Stomach (tissue), 4 donors: ENCODE data around the gene TCF12.

Experiments
- EP300 ChIP-seq: sonication (generic); formaldehyde crosslinking; IDR thresholded peaks from one replicate; pipeline ENCODE4 v1.6.1; 2017; ENCODE audit warnings: antibody characterized with exemption
- POLR2AphosphoS5 ChIP-seq, 3 donors: sonication (generic); formaldehyde crosslinking; IDR thresholded peaks; one replicate each; pipeline ENCODE4 v1.6.1; 2016; ENCODE audit warnings: antibody characterized with exemption in 3 of 3
- TF ChIP-seq, protein P1 (sequence below), 7 experiments: fragments of 450-650 bp in 4 of 7; fragments of 200-600 bp in 3 of 7; sonication (generic) in 3 of 7; IDR thresholded peaks; one replicate each; pipeline ENCODE4 v1.5.1; 2016 to 2019; ENCODE audit warnings: antibody characterized with exemption in 7 of 7, control low read depth in 2 of 7, mild to moderate bottlenecking in 1 of 7

DNA sequence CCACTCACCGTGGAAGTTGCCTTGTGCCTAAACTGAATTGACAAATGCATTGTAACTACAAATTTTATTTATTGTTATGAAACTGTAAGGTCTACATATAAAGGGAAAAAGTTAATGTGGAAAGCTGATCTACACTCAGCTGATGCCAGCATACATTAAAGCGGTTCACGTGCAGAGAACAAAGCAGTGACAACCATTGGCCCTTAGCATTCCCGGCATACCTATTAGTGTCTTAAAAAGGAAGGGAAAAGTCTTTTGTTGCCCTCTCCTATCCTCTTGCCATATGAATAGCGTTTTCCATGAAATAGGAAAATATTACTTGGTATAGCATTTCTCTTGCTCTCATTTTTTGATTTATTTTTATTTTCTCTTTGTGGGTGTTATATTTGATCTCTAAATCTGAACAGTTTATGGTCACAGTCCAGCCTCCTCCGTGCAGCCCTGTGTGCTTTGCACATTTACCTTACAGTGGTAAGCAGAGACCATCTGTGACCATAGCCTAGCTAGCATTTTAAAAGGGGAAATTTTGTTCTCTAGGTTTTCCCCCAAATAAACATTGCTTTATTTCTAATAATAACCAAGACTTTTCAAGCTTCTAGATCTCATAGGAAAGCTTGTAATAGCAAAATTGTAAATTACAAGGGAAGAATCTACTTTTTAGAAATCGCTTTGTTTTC lies 368.1 kb downstream of the TCF12 start:
- TF ChIP-seq, protein P1, sequence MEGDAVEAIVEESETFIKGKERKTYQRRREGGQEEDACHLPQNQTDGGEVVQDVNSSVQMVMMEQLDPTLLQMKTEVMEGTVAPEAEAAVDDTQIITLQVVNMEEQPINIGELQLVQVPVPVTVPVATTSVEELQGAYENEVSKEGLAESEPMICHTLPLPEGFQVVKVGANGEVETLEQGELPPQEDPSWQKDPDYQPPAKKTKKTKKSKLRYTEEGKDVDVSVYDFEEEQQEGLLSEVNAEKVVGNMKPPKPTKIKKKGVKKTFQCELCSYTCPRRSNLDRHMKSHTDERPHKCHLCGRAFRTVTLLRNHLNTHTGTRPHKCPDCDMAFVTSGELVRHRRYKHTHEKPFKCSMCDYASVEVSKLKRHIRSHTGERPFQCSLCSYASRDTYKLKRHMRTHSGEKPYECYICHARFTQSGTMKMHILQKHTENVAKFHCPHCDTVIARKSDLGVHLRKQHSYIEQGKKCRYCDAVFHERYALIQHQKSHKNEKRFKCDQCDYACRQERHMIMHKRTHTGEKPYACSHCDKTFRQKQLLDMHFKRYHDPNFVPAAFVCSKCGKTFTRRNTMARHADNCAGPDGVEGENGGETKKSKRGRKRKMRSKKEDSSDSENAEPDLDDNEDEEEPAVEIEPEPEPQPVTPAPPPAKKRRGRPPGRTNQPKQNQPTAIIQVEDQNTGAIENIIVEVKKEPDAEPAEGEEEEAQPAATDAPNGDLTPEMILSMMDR (IDR thresholded peaks at IDR 0.05): no peak
- no peak for TF ChIP-seq EP300
- TF ChIP-seq POLR2AphosphoS5 (IDR thresholded peaks at IDR 0.05): no peak
